Measurements from ENCODE around the gene MATR3.
A peak's percentile ranks its signal among the peaks of the same experiment; 100 is the strongest.

The MATR3 gene

GRCh38 chr5:139293202-139293506, 386 bp upstream of the MATR3 start:
- H3K4me3 ChIP-seq (ENCODE audit: low read length) = peak overlapping the region; percentile 85
- H4K20me1 ChIP-seq (ENCODE audit: control insufficient read depth, insufficient read depth, low read depth, low read length) = peaks cover 36% of the 10 kb centered on the region
- H3K9me3 ChIP-seq (ENCODE audit: control insufficient read depth, insufficient read depth, low read length) = no peaks in the 10 kb centered on the region
- H3K4me2 ChIP-seq (ENCODE audit: low read length) = peak overlapping the region; percentile 80
- TF ChIP-seq CTCF (IDR thresholded peaks at IDR 0.05; ENCODE audit: low read depth, low read length, poor library complexity, severe bottlenecking) (no peak), EZH2phosphoT487 (IDR thresholded peaks at IDR 0.05; ENCODE audit: borderline replicate concordance, low read length) (no peak)
- H3K9me2 ChIP-seq (replicated peaks; ENCODE audit: control insufficient read depth, low read length) = no peaks in the 10 kb centered on the region
- H3K4me1 ChIP-seq (ENCODE audit: control insufficient read depth, low read length) = peaks cover 38% of the 10 kb centered on the region
- H3F3A ChIP-seq (ENCODE audit: control insufficient read depth, insufficient read depth) = peaks cover 22% of the 10 kb centered on the region
- peaks cover 50% of the 10 kb centered on the region for H3K36me3 ChIP-seq (ENCODE audit: control insufficient read depth, low read length)
- peaks cover 54% of the 10 kb centered on the region for H3K79me2 ChIP-seq (ENCODE audit: control insufficient read depth, low read length)
- no peaks in the 10 kb centered on the region for H3K27me3 ChIP-seq (ENCODE audit: control insufficient read depth, low read length)
- H3K27ac ChIP-seq (ENCODE audit: low read depth, low read length) = peak overlapping the region; percentile 78

- peaks cover 68% of the 10 kb centered on the region for H3K79me2 ChIP-seq (ENCODE audit: control insufficient read depth, low read length)
- TF ChIP-seq EZH2phosphoT487 (IDR thresholded peaks at IDR 0.05; ENCODE audit: borderline replicate concordance, low read length) = no peak
- TF ChIP-seq CTCF (IDR thresholded peaks at IDR 0.05; ENCODE audit: low read depth, low read length, poor library complexity, severe bottlenecking) = peak; percentile 55
- H3K9me2 ChIP-seq (replicated peaks; ENCODE audit: control insufficient read depth, low read length) = no peaks in the 10 kb centered on the region
- H3K4me2 ChIP-seq (ENCODE audit: low read length) = peak overlapping the region; percentile 80
- H3K27ac ChIP-seq (ENCODE audit: low read depth, low read length) = peak overlapping the region; percentile 78
- peaks cover 52% of the 10 kb centered on the region for H3K4me1 ChIP-seq (ENCODE audit: control insufficient read depth, low read length)
- no peaks in the 10 kb centered on the region for H3K9me3 ChIP-seq (ENCODE audit: control insufficient read depth, insufficient read depth, low read length)
- H3K36me3 ChIP-seq (ENCODE audit: control insufficient read depth, low read length) = peaks cover 64% of the 10 kb centered on the region
- H3K4me3 ChIP-seq (ENCODE audit: low read length) = peak overlapping the region; percentile 85
- H4K20me1 ChIP-seq (ENCODE audit: control insufficient read depth, insufficient read depth, low read depth, low read length) = peaks cover 51% of the 10 kb centered on the region
- H3F3A ChIP-seq (ENCODE audit: control insufficient read depth, insufficient read depth) = peaks cover 11% of the 10 kb centered on the region
- H3K27me3 ChIP-seq (ENCODE audit: control insufficient read depth, low read length) = no peaks in the 10 kb centered on the region
These were observed 1.0 kb downstream of the MATR3 start for GRCh38 chr5:139294374-139295165.

GRCh38 chr5:139295346-139296057, 2.0 kb downstream of the MATR3 start:
- peaks cover 7% of the 10 kb centered on the region for H3F3A ChIP-seq (ENCODE audit: control insufficient read depth, insufficient read depth)
- no peaks in the 10 kb centered on the region for H3K9me3 ChIP-seq (ENCODE audit: control insufficient read depth, insufficient read depth, low read length)
- H3K79me2 ChIP-seq (ENCODE audit: control insufficient read depth, low read length) = peaks cover 77% of the 10 kb centered on the region
- H3K4me2 ChIP-seq (ENCODE audit: low read length) = peak overlapping the region; percentile 80
- H3K9me2 ChIP-seq (replicated peaks; ENCODE audit: control insufficient read depth, low read length) = no peaks in the 10 kb centered on the region
- H3K4me1 ChIP-seq (ENCODE audit: control insufficient read depth, low read length) = peaks cover 60% of the 10 kb centered on the region
- TF ChIP-seq EZH2phosphoT487 (IDR thresholded peaks at IDR 0.05; ENCODE audit: borderline replicate concordance, low read length) (no peak), CTCF (IDR thresholded peaks at IDR 0.05; ENCODE audit: low read depth, low read length, poor library complexity, severe bottlenecking) (no peak)
- no peaks in the 10 kb centered on the region for H3K27me3 ChIP-seq (ENCODE audit: control insufficient read depth, low read length)
- no peak overlapping the region for H3K27ac ChIP-seq (ENCODE audit: low read depth, low read length)
- peaks cover 52% of the 10 kb centered on the region for H4K20me1 ChIP-seq (ENCODE audit: control insufficient read depth, insufficient read depth, low read depth, low read length)
- peak overlapping the region; percentile 85 for H3K4me3 ChIP-seq (ENCODE audit: low read length)
- peaks cover 68% of the 10 kb centered on the region for H3K36me3 ChIP-seq (ENCODE audit: control insufficient read depth, low read length)

All from DOHH2 (cell line).